Lower leg skin (tissue), 3 donors: ENCODE data around the gene CLEC7A.

Experiments
- CTCF ChIP-seq, 3 donors: fragments of 450-650 bp; IDR thresholded peaks; one replicate each; pipeline ENCODE4 v1.5.1; 2016; ENCODE audit warnings: antibody characterized with exemption in 3 of 3, mild to moderate bottlenecking in 3 of 3, moderate library complexity in 2 of 3
- POLR2A ChIP-seq, 2 donors: fragments of 450-650 bp; IDR thresholded peaks; one replicate each; pipeline ENCODE4 v1.6.1; 2016 to 2017; ENCODE audit warnings: antibody characterized with exemption in 2 of 2, mild to moderate bottlenecking in 1 of 2, moderate library complexity in 1 of 2

GRCh38 chr12:10170216-10170615 is 40.2 kb upstream of the CLEC7A start:
- TF ChIP-seq CTCF (IDR thresholded peaks at IDR 0.05) (no peak), POLR2A (IDR thresholded peaks at IDR 0.05) (no peak)
